HAP-1 (cell line): Measurements from ENCODE around the gene NCOR1.
A peak's percentile ranks its signal among the peaks of the same experiment; 100 is the strongest.
"Not testable (repeated sequence)": the region's sequence is repeated elsewhere in the genome, so short reads cannot be mapped to it uniquely, and the experiment has no call there.

Experiments
- DNase-seq, 2 experiments: peaks; one replicate each; pipeline ENCODE4 v3.0.0-alpha.2; 2016 to 2020; ENCODE audit warnings: low spot score in 2 of 2
- H3K27me3 ChIP-seq: fragments of 250-450 bp; sonication (Bioruptor Pico); 2 replicates; pipeline ENCODE4 v1.5.1; 2020; ENCODE audit warnings: low read depth, mild to moderate bottlenecking, moderate library complexity
- H3K36me3 ChIP-seq: fragments of 250-450 bp; sonication (Bioruptor Pico); replicated peaks from 2 replicates; pipeline ENCODE4 v1.5.1; 2020; ENCODE audit warnings: mild to moderate bottlenecking
- H3K4me1 ChIP-seq: fragments of 250-450 bp; sonication (Bioruptor Pico); 2 replicates; pipeline ENCODE4 v1.5.1; 2020; ENCODE audit warnings: mild to moderate bottlenecking
- H3K4me3 ChIP-seq: fragments of 250-450 bp; sonication (Bioruptor Pico); 2 replicates; pipeline ENCODE4 v1.5.1; 2020; ENCODE audit warnings: mild to moderate bottlenecking, moderate library complexity
- H3K9me3 ChIP-seq: fragments of 250-450 bp; sonication (Bioruptor Pico); 2 replicates; pipeline ENCODE4 v1.5.1; 2020; ENCODE audit warnings: mild to moderate bottlenecking, moderate library complexity
- in situ Hi-C: fragments of 300-500 bp; cut with MboI; formaldehyde crosslinking; loops from 3 replicates; pipeline ENCODE4 v1.14.3; 2020; ENCODE audit warnings: low sequenced_read_pairs, inconsistent platforms, mixed read lengths

The NCOR1 gene

DNA sequence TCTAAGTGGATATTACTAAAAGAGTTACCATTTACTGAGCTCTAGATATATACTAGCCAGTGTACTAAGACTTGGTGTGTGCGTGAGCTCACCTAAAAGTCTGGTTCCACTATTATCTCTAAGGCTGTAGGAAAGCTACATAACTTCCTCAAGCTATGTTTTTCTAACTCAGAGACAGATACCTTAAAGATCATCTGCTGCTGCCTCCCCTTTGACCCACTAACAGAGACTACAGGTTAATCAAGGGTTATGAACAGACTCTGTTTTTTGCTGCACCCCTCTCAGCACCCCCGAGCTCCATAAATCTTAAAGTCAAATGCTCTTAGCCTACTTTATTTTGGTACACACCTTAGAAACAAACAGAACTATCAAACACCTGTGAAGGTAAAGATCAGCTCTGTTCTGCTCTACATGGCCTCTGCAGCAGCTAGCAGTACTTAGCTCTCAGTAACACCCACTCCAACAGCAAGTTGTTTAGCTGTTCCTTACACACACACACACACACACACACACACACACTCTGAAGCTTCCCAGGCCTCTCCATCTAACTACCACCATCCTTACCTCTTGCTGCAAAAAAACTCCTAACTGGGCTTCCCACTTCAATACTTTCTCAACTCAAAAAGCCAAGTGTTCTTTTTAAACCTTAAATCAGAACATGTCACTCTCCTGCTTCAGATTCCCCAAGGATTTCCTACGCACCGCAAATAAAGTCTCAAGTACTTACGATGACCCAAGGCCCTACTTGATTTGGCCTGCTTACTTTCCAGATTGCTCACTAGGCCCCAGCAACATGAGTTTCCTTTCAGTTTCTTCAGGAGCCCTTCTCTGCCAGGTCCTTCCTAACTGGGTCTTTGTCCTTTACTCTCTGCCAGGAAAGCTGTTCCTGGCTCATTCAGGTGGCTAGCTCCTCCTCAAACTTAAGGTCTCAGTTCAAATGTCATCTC lies 12.5 kb downstream of the NCOR1 start:
- in situ Hi-C loops, H3K27me3 ChIP-seq, H3K36me3 ChIP-seq, H3K4me3 ChIP-seq, DNase-seq, H3K9me3 ChIP-seq: not testable (repeated sequence)
- peaks cover 16% of the 10 kb centered on the region for H3K4me1 ChIP-seq

DNA sequence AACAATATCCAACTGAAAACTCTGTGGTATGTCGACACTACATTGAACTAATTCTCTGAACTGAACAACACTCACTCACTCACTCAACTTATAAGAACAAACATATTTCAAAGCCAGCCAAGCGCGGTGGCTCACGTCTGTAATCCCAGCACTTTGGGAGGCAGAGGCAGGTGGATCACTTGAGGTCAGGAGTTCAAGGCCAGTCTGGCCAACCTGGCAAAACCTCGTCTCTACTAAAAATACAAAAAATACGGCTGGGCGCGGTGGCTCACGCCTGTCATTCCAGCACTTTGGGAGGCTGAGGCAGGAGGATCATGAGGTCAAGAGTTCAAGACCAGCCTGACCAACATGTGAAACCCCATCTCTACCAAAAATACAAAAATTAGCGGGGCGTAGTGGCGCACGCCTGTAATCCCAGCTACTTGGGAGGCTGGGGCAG lies 13.6 kb downstream of the NCOR1 start:
- H3K4me3 ChIP-seq, in situ Hi-C loops, H3K27me3 ChIP-seq, H3K36me3 ChIP-seq, H3K9me3 ChIP-seq, DNase-seq: not testable (repeated sequence)
- peaks cover 16% of the 10 kb centered on the region for H3K4me1 ChIP-seq

DNA sequence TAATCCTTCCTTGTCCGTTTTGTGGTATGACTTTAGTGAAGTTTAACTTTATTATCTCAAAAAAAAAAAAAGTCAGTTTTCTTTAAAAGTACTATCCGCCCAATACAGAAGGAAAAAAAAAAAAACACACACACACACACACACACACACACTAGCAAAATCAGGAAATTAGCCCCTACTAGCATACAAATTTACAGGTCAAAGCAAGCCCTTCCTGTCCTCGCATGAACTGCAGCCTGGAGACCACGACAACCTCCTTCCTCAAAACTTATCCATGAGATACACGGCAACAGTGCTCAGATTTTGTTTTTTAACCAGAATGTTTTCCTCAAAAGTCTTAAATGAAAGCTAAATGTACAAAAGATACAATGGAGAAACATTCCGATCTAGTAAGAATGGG lies 16.2 kb downstream of the NCOR1 start:
- H3K9me3 ChIP-seq: no peaks in the 10 kb centered on the region
- no peak overlapping the region for H3K4me3 ChIP-seq
- H3K36me3 ChIP-seq: peaks cover 3% of the 10 kb centered on the region; the same call in 1 of the 2 replicates

GRCh38 chr17:16197276-16197675 lies 18.1 kb downstream of the NCOR1 start:
- no peak for DNase-seq
- H3K9me3 ChIP-seq: no peaks in the 10 kb centered on the region
- in situ Hi-C loops: no loop called here
- peaks cover 3% of the 10 kb centered on the region; the same call in 1 of the 2 replicates for H3K36me3 ChIP-seq
- H3K27me3 ChIP-seq: no peaks in the 10 kb centered on the region
- peaks cover 12% of the 10 kb centered on the region; the same call in 1 of the 2 replicates for H3K4me1 ChIP-seq
- no peak overlapping the region for H3K4me3 ChIP-seq

More for the DNA sequence above, 16.2 kb downstream of the NCOR1 start:
- peak in 1 of 2 experiments; percentile 28 for DNase-seq
- Histone ChIP-seq H3K27me3 (no peaks in the 10 kb centered on the region), H3K4me1 (peaks cover 12% of the 10 kb centered on the region; the same call in 1 of the 2 replicates)
- in situ Hi-C loops: no loop called here

- DNase-seq, H3K9me3 ChIP-seq, H3K4me1 ChIP-seq, H3K27me3 ChIP-seq, in situ Hi-C loops, H3K4me3 ChIP-seq: not testable (repeated sequence)
- peaks cover 14% of the 10 kb centered on the region for H3K36me3 ChIP-seq
Measured at GRCh38 chr17:16194307-16194835, 21.0 kb downstream of the NCOR1 start.

DNA sequence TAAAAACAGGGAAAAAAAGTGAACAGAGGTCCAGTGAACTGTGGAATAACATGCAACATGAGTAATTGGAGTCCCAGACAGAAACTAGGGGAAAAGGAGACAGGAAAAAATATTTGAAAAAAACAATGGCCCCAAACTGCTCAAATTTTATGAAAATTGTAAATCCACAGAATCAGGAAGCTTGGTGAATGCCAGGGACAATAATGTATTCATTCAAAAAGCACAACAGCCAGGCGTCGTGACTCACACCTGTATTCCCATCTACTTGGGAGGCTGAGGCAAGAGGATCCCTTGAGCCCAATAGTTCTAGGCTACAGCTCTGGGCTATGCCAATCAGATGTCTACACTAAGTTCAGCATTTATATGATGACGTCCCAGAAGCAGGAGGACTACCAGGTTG lies 23.7 kb downstream of the NCOR1 start:
- Histone ChIP-seq H3K36me3 (peaks cover 14% of the 10 kb centered on the region), H3K9me3 (no peaks in the 10 kb centered on the region), H3K4me3 (no peak overlapping the region), H3K4me1 (no peaks in the 10 kb centered on the region), H3K27me3 (no peaks in the 10 kb centered on the region)
- no peak for DNase-seq
- in situ Hi-C loops: no loop called here

DNA sequence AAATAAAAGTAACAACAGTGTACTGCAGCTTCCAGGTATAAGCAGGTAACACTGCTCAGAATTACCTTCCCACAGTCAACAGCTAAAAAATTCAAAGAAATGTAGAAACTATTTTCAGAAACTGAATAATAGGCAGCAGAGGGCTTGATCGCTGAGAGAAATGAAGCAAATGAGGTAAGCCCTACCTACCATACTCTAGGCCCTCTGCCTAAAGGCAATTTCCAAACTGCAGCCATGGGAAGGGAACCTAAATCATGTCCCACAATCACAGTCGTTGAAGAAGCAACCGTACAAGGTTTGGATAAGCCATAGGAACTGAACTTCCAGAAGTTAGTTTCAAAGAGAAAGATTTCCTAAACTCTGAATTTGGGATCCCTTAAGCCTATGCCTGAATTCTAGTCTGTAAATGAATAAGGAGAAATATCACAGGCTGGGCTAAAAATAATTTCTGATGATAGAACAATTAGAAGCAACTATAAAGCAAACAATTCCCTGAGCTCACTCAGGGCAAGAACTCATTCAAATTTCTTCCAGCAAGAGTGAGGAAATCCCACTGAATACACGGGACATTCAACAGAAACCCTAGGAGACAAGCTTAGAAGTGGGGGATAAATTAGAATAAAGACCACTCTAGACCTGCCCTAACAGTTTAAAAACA lies 24.5 kb downstream of the NCOR1 start:
- no peak for DNase-seq
- no peaks in the 10 kb centered on the region for H3K9me3 ChIP-seq
- H3K4me3 ChIP-seq: no peak overlapping the region
- H3K4me1 ChIP-seq: no peaks in the 10 kb centered on the region
- H3K36me3 ChIP-seq: peaks cover 21% of the 10 kb centered on the region
- H3K27me3 ChIP-seq: no peaks in the 10 kb centered on the region
- in situ Hi-C loops: no loop called here

- Histone ChIP-seq H3K9me3 (no peaks in the 10 kb centered on the region), H3K4me1 (no peaks in the 10 kb centered on the region), H3K27me3 (no peaks in the 10 kb centered on the region), H3K36me3 (peaks cover 23% of the 10 kb centered on the region), H3K4me3 (no peak overlapping the region)
- in situ Hi-C loops: no loop called here
- no peak for DNase-seq
Measured at GRCh38 chr17:16189791-16190348, 25.5 kb downstream of the NCOR1 start.

DNA sequence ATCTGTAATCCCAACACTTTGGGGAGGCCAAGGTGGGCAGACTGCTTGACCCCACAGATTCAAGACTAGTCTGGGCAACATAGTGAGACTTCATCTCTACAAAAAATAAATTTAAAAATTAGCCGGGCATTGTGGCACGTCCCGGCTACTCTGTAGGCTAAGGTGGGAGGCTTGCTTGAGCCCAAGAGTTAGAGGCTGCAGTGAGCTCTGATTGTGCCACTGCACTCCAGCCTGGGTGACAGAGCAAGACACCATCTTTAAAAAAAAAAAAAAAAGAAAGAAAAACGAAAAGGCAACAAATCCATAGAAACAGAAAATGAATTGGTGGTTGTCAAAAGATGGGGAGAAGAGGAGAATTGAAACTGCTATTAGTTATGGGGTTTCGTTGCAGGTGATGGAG lies 27.7 kb downstream of the NCOR1 start:
- no peaks in the 10 kb centered on the region for H3K9me3 ChIP-seq
- H3K27me3 ChIP-seq: no peaks in the 10 kb centered on the region
- in situ Hi-C loops: no loop called here
- no peak for DNase-seq
- H3K4me1 ChIP-seq: no peaks in the 10 kb centered on the region
- no peak overlapping the region for H3K4me3 ChIP-seq
- H3K36me3 ChIP-seq: peaks cover 30% of the 10 kb centered on the region

DNA sequence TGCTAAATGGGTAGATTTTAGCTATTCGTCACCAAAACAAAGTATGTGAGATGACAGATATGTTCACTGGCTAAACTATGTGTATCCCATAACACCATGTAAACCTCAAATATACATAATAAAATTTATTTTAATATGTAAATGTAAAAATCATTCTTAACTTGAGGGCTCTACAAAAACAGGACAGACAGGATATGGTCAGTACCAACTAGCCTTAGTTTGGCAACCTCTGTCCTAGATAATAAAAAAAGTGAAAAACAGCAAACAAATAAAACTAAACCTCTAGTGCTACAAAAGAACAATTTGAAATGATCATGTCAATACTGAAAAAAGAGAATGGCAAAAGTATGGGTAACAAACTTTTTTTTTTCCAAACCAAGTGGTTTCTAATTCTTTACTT lies 33.8 kb downstream of the NCOR1 start:
- Histone ChIP-seq H3K4me3 (no peak overlapping the region), H3K9me3 (no peaks in the 10 kb centered on the region; the same call in 1 of the 2 replicates), H3K36me3 (peaks cover 24% of the 10 kb centered on the region), H3K27me3 (no peaks in the 10 kb centered on the region), H3K4me1 (no peaks in the 10 kb centered on the region)
- in situ Hi-C loops: no loop called here
- DNase-seq: no peak

DNA sequence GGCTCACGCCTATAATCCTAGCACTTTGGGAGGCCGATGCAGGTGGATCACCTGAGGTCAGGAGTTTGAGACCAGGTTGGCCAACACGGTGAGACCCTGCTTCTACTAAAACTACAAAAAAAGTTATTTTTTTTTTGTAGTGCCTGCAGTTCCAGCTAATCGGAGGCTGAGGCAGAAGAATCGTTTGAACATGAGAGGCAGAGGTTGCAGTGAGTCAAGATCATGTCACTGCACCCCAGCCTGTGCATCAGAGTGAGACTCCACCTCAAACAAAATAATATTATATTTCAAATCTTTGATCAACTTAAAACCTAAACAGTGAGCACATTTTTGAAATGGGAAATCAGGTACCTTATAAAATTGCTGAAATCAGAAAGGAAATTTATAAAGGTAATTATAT lies 36.5 kb downstream of the NCOR1 start:
- H3K36me3 ChIP-seq: peaks cover 9% of the 10 kb centered on the region

DNA sequence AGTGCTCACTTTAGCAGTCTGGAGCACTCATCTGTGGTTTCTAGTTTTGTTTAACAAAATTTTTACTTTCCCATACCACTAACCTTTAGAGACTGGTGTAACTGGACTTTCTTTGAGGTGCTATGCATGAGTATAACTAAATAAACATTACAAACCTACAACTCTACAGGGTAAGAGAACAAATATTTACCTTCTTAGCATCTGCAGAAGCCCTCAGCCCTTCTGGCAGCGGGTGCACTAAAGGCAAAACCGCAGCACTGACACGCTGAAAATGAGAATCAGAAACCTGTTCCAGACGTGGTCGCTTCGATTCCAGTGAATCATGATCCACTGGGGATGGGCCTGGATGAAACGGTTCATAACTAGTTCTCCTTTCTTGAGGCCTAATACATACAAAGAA lies 43.7 kb downstream of the NCOR1 start:
- in situ Hi-C loops: no loop called here
- Histone ChIP-seq H3K36me3 (peaks cover 7% of the 10 kb centered on the region), H3K27me3 (no peaks in the 10 kb centered on the region), H3K4me3 (no peak overlapping the region), H3K4me1 (no peaks in the 10 kb centered on the region), H3K9me3 (no peaks in the 10 kb centered on the region)
- DNase-seq: no peak

More for the DNA sequence above, 36.5 kb downstream of the NCOR1 start:
- in situ Hi-C loops: no loop called here
- no peaks in the 10 kb centered on the region for H3K4me1 ChIP-seq
- H3K4me3 ChIP-seq: no peak overlapping the region
- no peak for DNase-seq
- H3K9me3 ChIP-seq: no peaks in the 10 kb centered on the region; the same call in 1 of the 2 replicates
- no peaks in the 10 kb centered on the region for H3K27me3 ChIP-seq

- DNase-seq, H3K9me3 ChIP-seq, H3K4me3 ChIP-seq, H3K27me3 ChIP-seq, H3K36me3 ChIP-seq, H3K4me1 ChIP-seq, in situ Hi-C loops: not testable (repeated sequence)
Measured at GRCh38 chr17:16166766-16167165, 48.6 kb downstream of the NCOR1 start.
